Activated gamma-delta T cell (primary cell): ENCODE data around the gene SNN.

ENCODE experiments used
- DNase-seq: peaks from one replicate; lab custom pipeline; 2025; lab: John Stamatoyannopoulos, UW

The SNN gene

DNA sequence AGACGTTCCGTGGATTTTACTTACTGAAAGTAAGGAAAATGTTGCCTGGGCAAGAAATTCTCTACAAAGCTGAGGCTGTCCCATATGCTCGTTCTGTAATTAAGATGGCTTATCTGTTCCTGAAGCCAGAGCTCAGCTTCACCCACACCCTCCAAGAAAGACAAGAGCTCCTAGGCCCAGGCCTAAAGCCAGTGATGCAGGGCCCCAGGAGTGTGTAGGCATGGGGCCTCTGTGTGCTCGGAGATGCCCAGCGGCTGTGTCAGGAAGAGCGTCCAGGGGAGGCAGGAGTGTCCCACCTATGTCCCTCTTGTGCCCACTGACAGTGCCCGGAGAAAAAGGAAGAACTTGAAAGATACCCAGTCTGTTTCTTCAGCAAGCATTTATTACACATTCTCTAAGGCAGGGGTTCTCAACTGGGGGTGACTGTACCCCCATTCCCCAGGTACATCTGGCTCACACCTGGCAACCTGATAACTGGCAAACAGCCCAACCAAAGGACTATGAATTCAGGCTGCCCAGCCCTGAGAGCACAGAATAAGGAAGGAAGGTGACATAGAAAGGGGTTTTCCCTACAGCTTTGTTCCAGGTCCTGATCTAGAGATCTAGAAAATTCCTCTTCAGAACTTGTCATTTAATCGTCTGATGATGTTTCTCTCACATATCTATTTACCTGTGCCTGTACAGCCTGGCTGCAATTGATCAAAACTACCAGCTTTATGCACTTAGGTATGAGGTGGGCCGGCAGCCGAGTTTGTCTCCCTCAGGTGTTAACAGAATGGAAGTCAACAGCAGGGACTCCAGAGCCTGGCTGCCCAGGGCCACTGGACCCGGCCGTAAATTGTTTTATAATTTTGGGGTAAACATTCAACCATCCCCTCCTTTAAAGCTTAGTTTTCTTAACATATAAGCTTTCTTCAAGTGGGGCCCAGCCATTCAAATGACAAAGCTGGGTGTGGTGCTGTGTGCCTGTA, 12.0 kb downstream of the SNN start:
- DNase-seq, result no peak

- no peak for DNase-seq
Observed at GRCh38 chr16:11681556-11681955, 13.3 kb downstream of the SNN start.

DNA sequence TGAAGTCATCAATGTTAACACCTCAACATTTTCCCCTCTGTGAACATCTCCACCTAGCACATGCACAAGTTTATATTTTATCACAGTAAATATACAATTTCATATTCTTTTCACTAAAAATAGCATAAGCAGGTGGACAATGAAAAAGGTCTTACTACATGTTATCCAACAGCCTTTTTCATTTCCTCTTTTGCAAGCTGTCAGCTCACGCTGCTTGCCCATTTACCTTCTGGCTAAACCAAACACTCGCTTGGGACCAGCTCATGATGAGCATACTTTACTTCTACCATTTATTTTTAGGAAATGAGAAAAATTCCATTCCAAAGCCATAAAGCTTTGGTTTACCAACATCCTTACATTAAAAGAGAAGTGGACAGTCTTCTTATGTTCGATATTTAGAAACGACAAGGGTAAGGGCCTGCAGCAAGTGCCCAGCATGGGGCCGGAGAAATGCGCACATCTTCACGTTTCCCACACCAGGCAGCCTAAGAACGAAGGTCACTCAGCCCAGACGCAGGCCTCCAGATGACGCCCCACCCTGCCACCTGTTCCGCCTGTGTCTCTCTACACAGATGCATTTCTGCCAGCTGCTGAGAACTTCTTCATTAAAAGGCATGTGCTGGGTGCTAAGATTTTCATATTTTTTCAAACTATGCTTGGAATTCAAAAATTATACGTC, 13.9 kb downstream of the SNN start:
- DNase-seq, result no peak

- no peak for DNase-seq
Observed at GRCh38 chr16:11682655-11683096, 14.4 kb downstream of the SNN start.

DNA sequence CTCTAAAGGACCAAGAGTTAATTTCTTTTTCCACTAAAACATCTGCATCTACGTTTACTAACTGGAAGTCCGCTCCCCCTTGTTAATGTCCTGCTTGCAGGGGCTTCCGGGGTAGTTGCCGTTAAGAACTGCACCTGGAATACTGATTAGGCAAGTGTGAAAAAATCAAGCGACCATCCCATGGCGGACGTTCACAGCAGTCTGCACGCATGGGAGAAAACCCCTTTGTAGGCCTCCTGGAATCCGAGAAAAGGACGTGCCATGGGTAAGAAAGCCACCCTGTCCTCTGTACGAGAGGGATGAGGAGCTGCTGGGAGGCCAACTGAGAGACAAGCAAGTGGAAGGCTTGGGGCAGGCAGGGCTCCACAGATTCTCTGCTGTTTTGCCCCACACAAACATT, 14.9 kb downstream of the SNN start:
- no peak for DNase-seq

DNA sequence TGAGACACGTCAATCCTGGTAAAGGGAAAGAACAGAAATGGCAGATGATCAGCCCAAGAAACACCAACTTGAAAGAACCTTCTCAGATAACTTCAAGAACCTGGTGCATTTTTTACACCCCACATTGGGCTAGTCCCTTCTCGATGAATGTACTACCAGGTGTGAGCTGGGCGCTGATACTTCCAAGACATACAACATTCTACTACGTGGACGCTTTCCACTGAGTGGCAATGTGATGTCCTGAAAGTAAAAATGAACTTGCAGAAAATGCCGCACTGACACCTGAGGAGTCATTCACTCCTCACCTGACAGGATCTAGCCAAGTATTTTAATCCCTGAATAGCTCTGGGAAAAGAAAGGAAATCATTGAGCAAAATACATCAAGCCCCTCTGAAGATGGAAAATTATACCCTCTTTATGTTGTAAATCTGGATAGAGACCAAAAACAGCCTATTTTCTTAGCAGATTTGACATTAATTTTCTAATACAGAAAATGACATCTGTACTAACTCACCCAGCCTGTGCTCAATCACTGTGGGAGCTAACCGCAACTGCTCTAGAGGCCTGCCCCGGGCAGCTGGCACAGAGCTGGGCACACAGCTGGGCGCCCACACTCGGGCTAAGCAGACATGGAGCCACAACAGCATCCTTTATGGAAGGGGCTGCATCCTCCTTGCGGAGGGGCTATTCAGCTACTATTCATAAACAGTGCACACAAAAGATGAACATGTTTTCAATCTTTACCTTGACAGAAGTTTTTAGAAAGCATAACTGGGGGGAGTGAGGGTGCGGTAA, 16.2 kb downstream of the SNN start:
- DNase-seq, result no peak

DNA sequence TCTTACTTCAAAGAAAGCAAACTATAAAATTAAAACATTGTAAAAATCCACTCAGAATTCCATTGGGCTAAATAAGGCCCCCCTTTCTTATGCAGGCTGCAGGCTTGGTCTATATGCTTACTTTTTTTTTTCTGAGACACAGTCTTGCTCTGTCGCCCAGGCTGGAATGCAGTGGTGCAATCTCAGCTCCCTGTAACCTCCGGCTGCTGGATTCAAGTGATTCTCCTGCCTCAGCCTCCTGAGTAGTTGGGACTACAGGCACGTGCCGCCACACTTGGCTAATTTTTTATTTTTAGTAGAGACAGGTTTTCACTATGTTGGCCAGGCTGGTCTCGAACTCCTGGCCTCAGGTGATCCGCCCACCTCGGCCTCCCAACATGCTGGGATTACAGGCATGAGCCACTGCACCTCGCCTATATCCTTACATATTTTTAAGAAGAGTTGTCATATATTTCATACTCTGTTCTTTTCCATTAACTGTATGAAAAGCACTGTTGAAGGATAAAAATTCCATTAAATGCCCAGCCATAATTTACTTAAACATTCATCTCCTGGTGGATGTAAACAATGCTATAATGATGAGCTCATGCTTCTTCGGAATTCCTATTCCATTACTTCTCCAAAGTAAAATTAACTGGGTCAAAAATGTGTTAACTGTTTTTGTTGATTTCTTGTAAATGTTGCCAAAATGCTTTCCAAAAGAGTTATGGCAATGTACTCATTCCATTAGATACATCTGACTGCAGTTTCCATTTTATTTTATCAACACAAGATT, 17.8 kb downstream of the SNN start:
- no peak for DNase-seq

GRCh38 chr16:11686713-11687380, 18.6 kb downstream of the SNN start:
- DNase-seq, result no peak

- no peak for DNase-seq
Observed at GRCh38 chr16:11687601-11688519, 19.6 kb downstream of the SNN start.

DNA sequence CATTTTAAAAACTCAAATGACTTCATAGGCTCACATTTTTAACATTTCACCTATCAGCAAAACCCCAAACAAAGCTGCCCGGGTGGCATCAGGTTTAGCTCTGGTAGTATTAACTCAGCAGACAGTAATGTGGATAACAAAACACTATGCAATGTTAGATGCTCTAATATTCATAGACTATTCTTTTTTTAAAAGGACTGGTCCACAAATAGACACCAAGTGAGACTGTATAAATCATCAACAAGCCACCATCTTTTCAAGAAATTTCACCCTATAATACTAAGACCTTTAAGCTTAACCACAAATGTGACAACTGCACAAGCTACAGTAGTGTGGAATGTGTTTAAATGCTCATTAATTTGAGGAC, 20.2 kb downstream of the SNN start:
- DNase-seq, result no peak

DNA sequence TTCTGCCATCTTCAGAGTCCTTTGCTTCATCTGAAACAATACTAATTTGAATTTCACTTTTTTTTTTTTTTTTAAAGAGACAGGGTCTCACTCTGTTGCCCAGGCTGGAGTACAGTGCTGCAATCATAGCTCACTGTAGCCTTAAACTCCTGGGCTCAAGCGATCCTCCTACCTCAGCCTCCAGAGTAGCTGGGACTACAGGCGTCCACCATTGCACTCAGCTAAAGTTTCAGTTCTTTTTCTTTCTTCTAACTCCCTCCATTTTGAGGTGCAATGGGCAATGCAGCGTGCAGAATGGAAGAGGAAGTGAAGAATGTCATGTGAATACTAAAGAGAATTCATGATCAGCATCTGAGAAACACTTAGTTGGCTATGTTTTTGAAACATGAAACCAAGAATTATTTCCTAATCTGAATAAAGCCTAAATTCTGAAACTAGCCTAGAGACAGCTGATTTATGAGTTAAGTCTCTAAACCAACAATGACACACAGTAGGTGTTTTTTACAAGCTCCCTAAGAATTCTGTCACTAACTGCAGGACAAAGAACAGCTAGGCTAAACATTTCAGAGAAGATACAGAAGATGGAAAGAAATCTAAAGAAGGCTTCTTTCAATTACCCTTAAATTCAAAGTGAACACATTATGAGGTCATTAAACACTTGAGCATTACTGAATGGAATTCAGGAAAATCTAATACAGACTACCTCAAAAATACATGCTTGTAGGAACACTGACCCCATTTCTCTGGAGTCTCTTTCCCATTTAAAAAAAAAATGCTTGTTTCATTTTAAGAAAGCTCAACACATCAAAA, 21.0 kb downstream of the SNN start:
- no peak for DNase-seq

- DNase-seq, result no peak
Observed at GRCh38 chr16:11691235-11691634, 23.0 kb downstream of the SNN start.

- no peak for DNase-seq
Observed at GRCh38 chr16:11691771-11692170, 23.5 kb downstream of the SNN start.

DNA sequence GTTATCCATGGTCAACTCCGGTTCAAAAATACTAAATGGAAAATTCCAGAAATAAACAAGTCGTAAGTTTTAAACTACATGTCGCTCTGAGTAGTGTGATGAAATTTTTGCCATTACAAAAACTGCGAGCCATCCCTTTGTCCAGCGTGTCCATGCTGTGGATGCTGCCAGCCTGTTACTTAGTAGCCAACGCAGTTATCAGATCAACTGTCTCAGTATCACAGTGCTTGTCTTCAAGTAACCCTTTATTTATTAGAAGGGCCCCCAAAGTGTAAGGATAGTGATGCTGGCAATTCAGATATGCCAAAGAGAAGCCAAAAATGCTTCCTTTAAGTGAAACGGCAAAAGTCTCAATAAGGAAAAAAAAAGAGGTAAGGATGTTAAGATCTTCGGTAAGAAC, 23.9 kb downstream of the SNN start:
- no peak for DNase-seq

- no peak for DNase-seq
Observed at GRCh38 chr16:11692651-11693050, 24.4 kb downstream of the SNN start.

- no peak for DNase-seq
Observed at GRCh38 chr16:11696266-11697012, 28.2 kb downstream of the SNN start.

DNA sequence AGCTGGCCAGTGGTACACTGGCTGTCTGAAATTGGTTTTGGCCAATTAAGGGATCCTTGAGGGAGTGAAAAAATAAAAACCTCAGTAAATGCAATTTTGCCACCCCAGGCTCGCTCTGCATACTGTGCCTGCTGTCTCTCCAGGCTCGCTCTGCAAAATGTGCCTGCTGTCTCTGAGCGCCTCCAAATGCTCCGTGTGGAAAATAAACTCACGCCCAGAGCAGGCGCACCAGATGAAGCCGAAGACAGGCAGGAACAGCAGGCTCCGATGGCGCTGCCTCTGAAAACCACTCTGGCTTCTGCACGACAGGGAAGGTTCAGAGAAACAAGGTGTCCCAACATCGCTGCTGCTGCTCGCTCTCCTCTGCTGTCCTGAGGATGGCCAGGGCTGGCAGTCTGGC, 29.1 kb downstream of the SNN start:
- no peak for DNase-seq

GRCh38 chr16:11698271-11698689, 30.0 kb downstream of the SNN start:
- DNase-seq, result no peak
